ENCODE results near the gene CAPNS1.
"Not testable (repeated sequence)": the region's sequence is repeated elsewhere in the genome, so short reads cannot be mapped to it uniquely, and the experiment has no call there.

CAPNS1 gene

DNA sequence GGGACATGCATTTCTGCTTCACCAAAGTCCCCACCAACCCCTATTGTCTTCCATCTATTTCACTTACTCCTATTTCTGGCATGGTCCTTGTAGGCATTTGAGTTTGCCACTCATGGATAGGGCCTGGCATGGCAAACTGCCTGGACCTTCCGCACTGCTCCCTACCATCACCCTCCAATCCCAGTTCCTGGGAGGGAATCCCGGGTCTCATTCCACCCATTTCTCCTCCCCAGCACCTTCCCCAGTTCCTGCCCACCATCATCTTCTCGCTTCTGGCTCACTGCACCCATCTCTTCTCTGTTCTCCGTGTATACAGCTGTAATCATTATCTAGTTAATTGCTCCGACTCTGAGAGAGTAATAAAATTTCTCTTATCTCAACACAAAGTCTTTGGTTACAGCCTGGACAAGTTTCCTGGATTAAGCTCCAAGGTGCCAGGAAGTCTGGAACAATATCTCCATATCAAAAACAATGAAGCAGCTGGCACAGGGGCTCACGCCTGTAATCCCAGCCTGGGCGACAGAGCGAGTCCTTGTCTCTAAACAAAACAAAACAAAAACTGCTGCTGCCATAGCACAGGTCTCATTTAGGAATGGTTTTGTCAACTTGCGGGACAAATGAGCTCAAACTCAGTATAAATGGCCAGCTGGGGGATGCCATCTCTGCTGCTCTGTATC is 29.4 kb downstream of the CAPNS1 start:
- ATAC-seq (replicated peaks; ENCODE audit: extremely low read depth, poor library complexity, severe bottlenecking) (no peak), DNase-seq (ENCODE audit: low spot score in 2 of 2) (no peak)
- H3K27ac Mint-ChIP-seq (ENCODE audit: low read depth) = no peak overlapping the region
- H3K4me1 Mint-ChIP-seq = peaks cover 5% of the 10 kb centered on the region
- no peaks in the 10 kb centered on the region for H3K9me3 Mint-ChIP-seq
- peaks cover 8% of the 10 kb centered on the region for H3K36me3 Mint-ChIP-seq (ENCODE audit: insufficient read depth)
- no peak overlapping the region for H3K4me3 Mint-ChIP-seq
- no peaks in the 10 kb centered on the region for H3K27me3 Mint-ChIP-seq

DNA sequence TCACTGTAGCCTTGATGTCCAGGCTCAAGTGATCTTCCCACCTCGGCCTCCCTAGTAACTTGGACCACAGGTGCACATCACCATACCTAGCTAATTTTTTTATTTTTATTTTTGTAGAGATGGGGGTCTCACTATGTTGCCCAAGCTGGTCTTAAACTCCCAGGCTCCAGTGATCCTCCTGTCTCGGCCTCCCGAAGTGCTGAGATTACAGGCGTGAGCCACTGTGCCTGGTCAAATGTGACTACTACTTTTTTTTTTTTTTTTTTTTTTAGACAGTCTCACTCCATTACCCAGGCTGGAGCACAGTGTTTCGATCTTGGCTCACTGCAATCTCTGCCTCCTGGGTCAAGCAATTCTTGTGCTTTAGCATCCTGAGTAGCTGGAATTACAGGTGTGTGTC is 33.0 kb downstream of the CAPNS1 start:
- Mint-ChIP-seq H3K9me3 (no peaks in the 10 kb centered on the region), H3K4me3 (no peak overlapping the region), H3K27me3 (no peaks in the 10 kb centered on the region), H3K36me3 (ENCODE audit: insufficient read depth) (peaks cover 2% of the 10 kb centered on the region), H3K4me1 (peaks cover 5% of the 10 kb centered on the region), H3K27ac (ENCODE audit: low read depth) (no peak overlapping the region)
- DNase-seq (ENCODE audit: low spot score in 2 of 2) (no peak), ATAC-seq (replicated peaks; ENCODE audit: extremely low read depth, poor library complexity, severe bottlenecking) (no peak)

DNA sequence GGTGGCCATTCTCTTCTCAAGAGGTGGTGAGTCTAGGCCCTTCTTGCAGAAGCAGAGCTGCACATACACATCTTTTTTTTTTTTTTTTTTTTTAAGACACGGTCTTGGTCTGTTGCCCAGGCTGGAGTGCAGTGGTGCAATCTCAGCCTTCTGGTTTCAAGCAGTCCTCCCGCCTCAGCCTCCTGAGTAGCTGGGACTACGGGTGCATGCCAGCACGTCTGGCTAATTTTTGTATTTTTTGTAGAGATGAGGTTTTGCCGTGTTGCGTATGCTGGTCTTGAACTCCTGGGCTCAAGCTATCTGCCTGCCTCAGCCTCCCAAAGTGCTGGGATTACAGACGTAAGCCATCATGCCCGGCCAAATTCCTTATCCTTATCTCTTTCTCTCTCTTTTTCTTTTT is 34.0 kb downstream of the CAPNS1 start:
- not testable (repeated sequence) for H3K27ac Mint-ChIP-seq (ENCODE audit: low read depth); DNase-seq (ENCODE audit: low spot score in 2 of 2); H3K4me1 Mint-ChIP-seq; ATAC-seq (replicated peaks; ENCODE audit: extremely low read depth, poor library complexity, severe bottlenecking); H3K9me3 Mint-ChIP-seq; H3K27me3 Mint-ChIP-seq; H3K36me3 Mint-ChIP-seq (ENCODE audit: insufficient read depth); H3K4me3 Mint-ChIP-seq

DNA sequence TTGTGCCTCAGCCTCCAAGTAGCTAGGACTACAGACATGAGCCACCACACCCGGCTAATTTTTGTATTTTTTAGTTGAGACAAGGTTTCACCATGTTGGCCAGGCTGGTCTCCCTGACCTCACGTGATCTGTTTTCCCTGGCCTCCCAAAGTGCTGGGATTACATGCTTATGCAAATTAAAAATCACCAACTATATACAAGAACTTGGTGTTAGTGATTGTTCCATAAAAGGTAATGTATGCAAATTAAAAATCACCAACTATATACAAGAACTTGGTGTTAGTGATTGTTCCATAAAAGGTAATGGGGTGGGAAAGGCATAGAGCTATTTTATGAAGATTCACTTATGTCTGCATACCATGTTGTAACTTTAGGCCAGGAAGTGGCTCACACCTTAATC is 39.2 kb downstream of the CAPNS1 start:
- not testable (repeated sequence) for H3K9me3 Mint-ChIP-seq; H3K36me3 Mint-ChIP-seq (ENCODE audit: insufficient read depth); H3K27ac Mint-ChIP-seq (ENCODE audit: low read depth); H3K4me1 Mint-ChIP-seq; ATAC-seq (replicated peaks; ENCODE audit: extremely low read depth, poor library complexity, severe bottlenecking); H3K4me3 Mint-ChIP-seq; H3K27me3 Mint-ChIP-seq; DNase-seq (ENCODE audit: low spot score in 2 of 2)

DNA sequence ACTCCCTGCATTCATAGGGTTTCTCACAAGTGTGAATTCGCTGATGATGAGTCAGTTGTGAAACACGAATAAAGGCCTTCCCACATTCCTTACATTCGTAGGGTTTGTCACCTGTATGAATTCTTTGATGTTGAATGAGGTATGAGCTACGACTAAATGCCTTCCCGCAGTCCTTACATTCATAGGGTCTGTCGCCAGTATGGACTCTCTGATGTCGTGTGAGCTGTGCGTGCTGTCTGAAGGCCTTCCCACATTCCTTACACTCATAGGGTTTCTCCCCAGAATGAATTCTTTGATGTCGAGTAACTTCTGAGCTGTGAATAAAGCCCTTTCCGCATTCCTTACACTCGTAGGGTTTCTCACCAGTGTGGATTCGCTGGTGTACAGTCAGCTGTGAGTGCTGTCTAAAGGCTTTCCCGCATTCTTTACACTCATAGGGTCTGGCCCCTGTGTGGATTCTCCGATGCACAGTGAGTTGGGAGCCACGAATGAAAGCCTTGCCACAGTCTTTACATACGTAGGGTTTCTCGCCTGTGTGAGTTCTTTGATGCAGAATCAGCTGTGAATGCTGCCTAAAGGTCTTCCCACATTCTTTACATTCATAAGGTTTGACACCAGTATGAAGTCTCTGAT is 42.9 kb downstream of the CAPNS1 start:
- H3K27ac Mint-ChIP-seq (ENCODE audit: low read depth) = no peak overlapping the region
- DNase-seq (ENCODE audit: low spot score in 2 of 2) (no peak), ATAC-seq (replicated peaks; ENCODE audit: extremely low read depth, poor library complexity, severe bottlenecking) (no peak)
- no peaks in the 10 kb centered on the region for H3K9me3 Mint-ChIP-seq
- H3K36me3 Mint-ChIP-seq (ENCODE audit: insufficient read depth) = peaks cover 8% of the 10 kb centered on the region
- H3K4me1 Mint-ChIP-seq = no peaks in the 10 kb centered on the region
- H3K4me3 Mint-ChIP-seq = no peak overlapping the region
- H3K27me3 Mint-ChIP-seq = no peaks in the 10 kb centered on the region

DNA sequence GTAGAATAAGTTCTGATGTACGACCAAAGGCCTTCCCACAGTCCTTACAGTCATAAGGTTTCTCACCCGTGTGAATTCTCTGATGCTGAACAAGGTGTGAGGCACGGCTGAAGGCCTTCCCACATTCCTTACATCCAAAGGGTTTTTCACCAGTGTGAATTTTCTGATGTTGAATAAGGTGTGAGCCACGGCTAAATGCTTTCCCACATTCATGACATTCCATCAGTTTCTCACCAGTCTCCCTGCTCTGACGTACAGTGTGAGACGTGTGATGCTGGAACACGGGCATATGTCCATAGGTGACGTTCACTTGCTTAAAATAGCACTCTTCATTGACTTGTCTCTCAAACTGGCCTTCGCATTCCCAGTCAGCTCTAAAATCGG is 43.4 kb downstream of the CAPNS1 start:
- Mint-ChIP-seq H3K27me3 (no peaks in the 10 kb centered on the region), H3K4me1 (no peaks in the 10 kb centered on the region), H3K36me3 (ENCODE audit: insufficient read depth) (peaks cover 8% of the 10 kb centered on the region), H3K27ac (ENCODE audit: low read depth) (no peak overlapping the region), H3K4me3 (no peak overlapping the region), H3K9me3 (no peaks in the 10 kb centered on the region)
- ATAC-seq (replicated peaks; ENCODE audit: extremely low read depth, poor library complexity, severe bottlenecking) = no peak
- DNase-seq (ENCODE audit: low spot score in 2 of 2) = no peak

DNA sequence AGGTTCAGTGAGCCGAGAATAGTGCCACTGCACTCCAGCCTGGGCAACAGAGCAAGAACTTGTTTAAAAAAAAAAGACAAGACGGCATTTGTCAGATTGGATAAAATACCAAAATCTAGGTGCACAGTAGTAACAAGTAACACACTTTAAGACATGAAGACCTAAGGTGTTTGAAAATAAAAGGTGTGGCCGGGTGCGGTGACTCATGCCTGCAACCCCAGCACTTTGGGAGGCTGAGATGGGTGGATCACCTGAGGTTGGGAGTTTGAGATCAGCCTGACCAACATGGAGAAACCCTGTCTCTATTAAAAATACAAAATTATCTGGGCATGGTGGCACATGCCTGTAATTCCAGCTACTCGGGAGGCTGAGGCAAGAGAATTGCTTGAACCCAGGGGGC is 46.9 kb downstream of the CAPNS1 start:
- peaks cover 12% of the 10 kb centered on the region for H3K36me3 Mint-ChIP-seq (ENCODE audit: insufficient read depth)
- DNase-seq (ENCODE audit: low spot score in 2 of 2); H3K4me1 Mint-ChIP-seq; ATAC-seq (replicated peaks; ENCODE audit: extremely low read depth, poor library complexity, severe bottlenecking); H3K27me3 Mint-ChIP-seq; H3K27ac Mint-ChIP-seq (ENCODE audit: low read depth); H3K9me3 Mint-ChIP-seq; H3K4me3 Mint-ChIP-seq: not testable (repeated sequence)

DNA sequence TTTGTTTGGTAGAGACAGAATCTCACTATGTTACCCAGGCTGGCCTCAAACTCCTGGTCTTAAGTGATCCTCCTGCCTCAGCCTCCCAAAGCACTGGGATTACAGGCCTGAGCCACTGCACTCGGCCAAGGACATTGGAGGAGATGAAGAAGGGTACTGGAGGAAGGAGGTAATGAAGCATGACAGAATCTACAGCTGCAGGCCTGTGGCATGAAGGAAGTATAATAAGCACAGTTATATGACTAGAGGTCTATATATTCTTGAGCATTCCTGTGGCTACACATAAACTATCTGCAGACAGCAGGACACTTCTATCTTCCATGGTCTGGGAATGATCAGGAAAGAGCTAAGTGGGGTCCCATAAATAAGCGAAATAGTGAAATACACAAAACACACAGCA is 56.4 kb downstream of the CAPNS1 start:
- H3K4me1 Mint-ChIP-seq = no peaks in the 10 kb centered on the region
- DNase-seq (ENCODE audit: low spot score in 2 of 2) (no peak), ATAC-seq (replicated peaks; ENCODE audit: extremely low read depth, poor library complexity, severe bottlenecking) (no peak)

DNA sequence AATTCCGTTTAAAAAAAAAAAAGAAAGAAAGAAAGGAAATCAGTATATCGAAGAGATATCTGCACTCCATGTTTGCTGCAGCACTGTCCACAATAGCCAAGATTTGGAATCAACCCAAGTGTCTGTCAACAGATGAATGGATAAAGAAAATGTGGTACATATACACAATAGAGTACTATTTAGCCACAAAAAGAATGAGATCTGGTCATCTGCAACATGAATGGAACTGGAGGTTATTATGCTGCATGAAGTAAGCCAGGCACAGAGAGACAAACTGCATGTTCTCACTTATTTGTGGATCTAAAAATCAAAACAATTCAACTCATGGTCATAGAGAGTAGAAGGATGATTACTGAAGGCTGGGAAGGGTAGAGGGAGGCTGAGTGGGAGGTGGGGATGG is 58.3 kb downstream of the CAPNS1 start:
- no peak for DNase-seq (ENCODE audit: low spot score in 2 of 2)
- H3K4me1 Mint-ChIP-seq = no peaks in the 10 kb centered on the region
- no peaks in the 10 kb centered on the region for H3K27me3 Mint-ChIP-seq
- peaks cover 11% of the 10 kb centered on the region for H3K36me3 Mint-ChIP-seq (ENCODE audit: insufficient read depth)
- no peak overlapping the region for H3K4me3 Mint-ChIP-seq
- no peak for ATAC-seq (replicated peaks; ENCODE audit: extremely low read depth, poor library complexity, severe bottlenecking)
- no peaks in the 10 kb centered on the region for H3K9me3 Mint-ChIP-seq
- H3K27ac Mint-ChIP-seq (ENCODE audit: low read depth) = no peak overlapping the region

More for the DNA sequence above, 56.4 kb downstream of the CAPNS1 start:
- peaks cover 16% of the 10 kb centered on the region for H3K36me3 Mint-ChIP-seq (ENCODE audit: insufficient read depth)
- no peaks in the 10 kb centered on the region for H3K9me3 Mint-ChIP-seq
- H3K4me3 Mint-ChIP-seq = no peak overlapping the region
- H3K27me3 Mint-ChIP-seq = no peaks in the 10 kb centered on the region
- no peak overlapping the region for H3K27ac Mint-ChIP-seq (ENCODE audit: low read depth)
